GM18511 (cell line): Measurements from ENCODE around the gene A3GALT2.

ENCODE experiments used
- ATAC-seq: cut with Tn5 transposase; IDR thresholded peaks from one replicate; pipeline ENCODE4 v1.9.1; 2021; ENCODE audit warnings: mild to moderate bottlenecking, moderate library complexity; ENCODE audit not compliant: unreplicated experiment

Gene A3GALT2

GRCh38 chr1:33332881-33333280 lies 12.0 kb upstream of the A3GALT2 start:
- no peak for ATAC-seq

- ATAC-seq, result no peak
Measured at GRCh38 chr1:33332357-33332789, 11.5 kb upstream of the A3GALT2 start.

- no peak for ATAC-seq
Measured at GRCh38 chr1:33331444-33332356, 10.8 kb upstream of the A3GALT2 start.

GRCh38 chr1:33330906-33331305 lies 10.0 kb upstream of the A3GALT2 start:
- no peak for ATAC-seq

GRCh38 chr1:33330361-33330890 lies 9.5 kb upstream of the A3GALT2 start:
- ATAC-seq, result no peak

- no peak for ATAC-seq
Measured at GRCh38 chr1:33329600-33330305, 8.9 kb upstream of the A3GALT2 start.

- no peak for ATAC-seq
Measured at GRCh38 chr1:33328817-33329216, 7.9 kb upstream of the A3GALT2 start.

GRCh38 chr1:33327587-33328325 lies 6.9 kb upstream of the A3GALT2 start:
- no peak for ATAC-seq

- ATAC-seq, result no peak
Measured at GRCh38 chr1:33326785-33327184, 5.9 kb upstream of the A3GALT2 start.

GRCh38 chr1:33324677-33325575 lies 4.0 kb upstream of the A3GALT2 start:
- ATAC-seq, result no peak

- ATAC-seq, result no peak
Measured at GRCh38 chr1:33323663-33324477, 3.0 kb upstream of the A3GALT2 start.

GRCh38 chr1:33322870-33323585 lies 2.1 kb upstream of the A3GALT2 start:
- no peak for ATAC-seq

- ATAC-seq, result no peak
Measured at GRCh38 chr1:33322109-33322508, 1.2 kb upstream of the A3GALT2 start.

GRCh38 chr1:33321178-33321577 lies 280 bp upstream of the A3GALT2 start:
- ATAC-seq, result no peak

- no peak for ATAC-seq
Measured at GRCh38 chr1:33319949-33320618, 814 bp downstream of the A3GALT2 start.

- no peak for ATAC-seq
Measured at GRCh38 chr1:33319186-33319948, 1.5 kb downstream of the A3GALT2 start.

- no peak for ATAC-seq
Measured at GRCh38 chr1:33317946-33318345, 3.0 kb downstream of the A3GALT2 start.
